ENCODE results near the gene TBCE.

- TF ChIP-seq EZH2 (IDR thresholded peaks at IDR 0.05; ENCODE audit: insufficient read depth, poor library complexity, severe bottlenecking) (no peak), EZH2phosphoT487 (IDR thresholded peaks at IDR 0.05; ENCODE audit: insufficient read depth, low read depth) (no peak)
Measured at GRCh38 chr1:235423214-235423652, 56.0 kb downstream of the TBCE start.
